GM12865 (cell line): ENCODE measurements around the gene CTSZ.
A peak's percentile ranks its signal among the peaks of the same experiment; 100 is the strongest.
"Not testable (repeated sequence)": the region's sequence is repeated elsewhere in the genome, so short reads cannot be mapped to it uniquely, and the experiment has no call there.

Source experiments
- DNase-seq: peaks from one replicate; pipeline ENCODE4 v3.0.0; 2010; ENCODE audit warnings: low read depth
- H3K4me3 ChIP-seq: 2 replicates; pipeline ENCODE4 v1.5.1; 2011; ENCODE audit warnings: mild to moderate bottlenecking, low read depth, low read length, control low read depth
- CTCF ChIP-seq: IDR thresholded peaks from 2 replicates; pipeline ENCODE4 v1.5.1; 2011; ENCODE audit warnings: low read length, control low read depth, low read depth, inconsistent platforms; ENCODE audit not compliant: insufficient read depth; ENCODE audit errors: missing control alignments

CTSZ gene

GRCh38 chr20:59044796-59045195, 37.7 kb upstream of the CTSZ start:
- no peak for TF ChIP-seq CTCF
- DNase-seq = no peak
- no peak overlapping the region for H3K4me3 ChIP-seq

- no peak for TF ChIP-seq CTCF
- no peak overlapping the region for H3K4me3 ChIP-seq
- DNase-seq = no peak
Measured at GRCh38 chr20:59044295-59044694, 37.2 kb upstream of the CTSZ start.

- no peak for TF ChIP-seq CTCF
- H3K4me3 ChIP-seq = no peak overlapping the region
- DNase-seq = peak; percentile 21
Measured at GRCh38 chr20:59043698-59044097, 36.6 kb upstream of the CTSZ start.

GRCh38 chr20:59042796-59043631, 36.0 kb upstream of the CTSZ start:
- DNase-seq = peak; percentile 98
- H3K4me3 ChIP-seq = peak overlapping the region; percentile 86
- TF ChIP-seq CTCF = no peak

GRCh38 chr20:59042151-59042795, 35.2 kb upstream of the CTSZ start, which contains the start of gene PRELID3B:
Gene PRELID3B, minus strand, starts transcription at chr20:59042786. Its CDS starts 56 bp downstream, at chr20:59042730.
- no peak for TF ChIP-seq CTCF
- DNase-seq = peak; percentile 60

GRCh38 chr20:59041487-59041886, 34.4 kb upstream of the CTSZ start:
- not testable (repeated sequence) for DNase-seq
- peak overlapping the region; percentile 75 for H3K4me3 ChIP-seq

More at GRCh38 chr20:59042151-59042795, 35.2 kb upstream of the CTSZ start, which contains the start of gene PRELID3B:
- H3K4me3 ChIP-seq = peak within 1 kb of the TSS; percentile 86

- no peak for DNase-seq
- no peak overlapping the region; the same call in 1 of the 2 replicates for H3K4me3 ChIP-seq
- no peak for TF ChIP-seq CTCF
Measured at GRCh38 chr20:59040667-59041066, 33.6 kb upstream of the CTSZ start.
